Stimulated activated CD4-positive, alpha-beta T cell treated with anti-CD3 and anti-CD28 coated beads, Interleukin-1b, Interleukin-23, amount 100 ng/mL, for 4 hours (primary cell): ENCODE measurements around the gene WDR93.

ENCODE experiments used
- DNase-seq, 2 donors: peaks; one replicate each; pipeline ENCODE4 v3.0.0-alpha.2; 2020; ENCODE audit warnings: low read depth in 2 of 2

WDR93 gene

DNA sequence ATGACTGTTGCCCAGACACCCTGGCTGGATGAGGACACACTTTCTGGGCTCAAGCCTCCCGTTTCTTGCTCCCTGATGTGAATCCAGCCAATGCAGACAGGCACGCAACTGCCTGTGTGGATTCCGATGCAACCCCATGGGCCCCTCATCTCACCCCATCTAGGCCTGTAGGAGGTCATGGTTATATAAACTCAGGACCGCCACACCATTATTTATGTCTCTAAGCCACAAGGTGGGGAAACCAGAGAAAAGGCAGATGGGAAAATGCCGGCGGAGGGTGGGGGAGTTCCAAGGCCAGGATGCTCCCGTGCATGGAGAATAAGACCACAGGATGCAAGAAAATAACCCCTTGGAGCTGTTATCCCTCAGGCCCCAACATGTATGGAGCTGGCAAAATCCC, 58.4 kb downstream of the WDR93 start:
- no peak for DNase-seq

DNA sequence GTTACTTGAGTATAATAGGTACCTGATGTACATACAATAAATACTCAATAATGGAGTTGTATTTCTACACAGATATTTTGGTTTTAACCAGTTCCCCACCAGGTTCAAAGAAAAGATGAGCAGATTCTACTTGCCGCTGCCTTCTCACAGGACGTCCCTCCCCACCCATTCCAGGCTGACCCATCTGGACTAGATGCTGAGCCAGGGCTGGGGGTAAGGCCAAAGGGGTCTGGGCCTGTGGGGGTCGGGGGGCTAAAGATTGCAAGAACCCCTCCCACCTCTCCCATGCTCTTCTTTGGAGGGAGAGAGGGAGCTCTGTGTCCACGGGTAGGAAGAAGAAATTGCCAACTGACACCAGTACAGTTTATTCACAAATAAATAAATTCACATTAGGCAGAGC, 58.9 kb downstream of the WDR93 start:
- no peak for DNase-seq

DNA sequence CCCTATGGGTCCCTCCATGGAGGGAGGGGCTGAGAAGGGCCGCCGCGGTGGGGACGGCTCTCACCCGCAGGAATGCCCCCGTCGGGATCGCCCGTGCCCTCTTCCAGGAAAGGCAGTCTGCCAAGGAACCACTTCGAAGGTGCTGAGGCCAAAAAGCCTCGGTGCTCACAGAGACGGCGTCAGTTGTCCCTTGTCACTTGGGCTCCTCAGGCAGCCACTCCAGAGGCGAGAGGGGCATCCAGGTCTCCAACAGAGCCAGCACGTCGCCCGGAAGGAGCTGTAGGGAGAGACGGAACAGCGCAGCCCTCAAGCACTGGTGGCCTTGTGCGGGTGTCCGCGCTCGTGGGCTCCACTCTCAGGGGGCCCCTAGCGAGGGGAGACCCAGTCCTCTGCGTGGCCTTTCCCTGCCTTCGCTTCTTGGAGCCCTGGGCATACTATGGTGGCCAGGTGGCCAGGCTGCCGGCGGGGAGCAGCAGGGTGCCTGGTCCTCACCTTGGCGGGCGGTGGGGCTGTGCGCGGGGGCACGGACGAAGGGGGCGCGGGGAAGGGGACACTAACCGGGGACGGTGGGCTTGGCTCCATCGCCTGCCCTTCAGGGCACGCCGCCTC, 59.4 kb downstream of the WDR93 start:
- no peak for DNase-seq

DNA sequence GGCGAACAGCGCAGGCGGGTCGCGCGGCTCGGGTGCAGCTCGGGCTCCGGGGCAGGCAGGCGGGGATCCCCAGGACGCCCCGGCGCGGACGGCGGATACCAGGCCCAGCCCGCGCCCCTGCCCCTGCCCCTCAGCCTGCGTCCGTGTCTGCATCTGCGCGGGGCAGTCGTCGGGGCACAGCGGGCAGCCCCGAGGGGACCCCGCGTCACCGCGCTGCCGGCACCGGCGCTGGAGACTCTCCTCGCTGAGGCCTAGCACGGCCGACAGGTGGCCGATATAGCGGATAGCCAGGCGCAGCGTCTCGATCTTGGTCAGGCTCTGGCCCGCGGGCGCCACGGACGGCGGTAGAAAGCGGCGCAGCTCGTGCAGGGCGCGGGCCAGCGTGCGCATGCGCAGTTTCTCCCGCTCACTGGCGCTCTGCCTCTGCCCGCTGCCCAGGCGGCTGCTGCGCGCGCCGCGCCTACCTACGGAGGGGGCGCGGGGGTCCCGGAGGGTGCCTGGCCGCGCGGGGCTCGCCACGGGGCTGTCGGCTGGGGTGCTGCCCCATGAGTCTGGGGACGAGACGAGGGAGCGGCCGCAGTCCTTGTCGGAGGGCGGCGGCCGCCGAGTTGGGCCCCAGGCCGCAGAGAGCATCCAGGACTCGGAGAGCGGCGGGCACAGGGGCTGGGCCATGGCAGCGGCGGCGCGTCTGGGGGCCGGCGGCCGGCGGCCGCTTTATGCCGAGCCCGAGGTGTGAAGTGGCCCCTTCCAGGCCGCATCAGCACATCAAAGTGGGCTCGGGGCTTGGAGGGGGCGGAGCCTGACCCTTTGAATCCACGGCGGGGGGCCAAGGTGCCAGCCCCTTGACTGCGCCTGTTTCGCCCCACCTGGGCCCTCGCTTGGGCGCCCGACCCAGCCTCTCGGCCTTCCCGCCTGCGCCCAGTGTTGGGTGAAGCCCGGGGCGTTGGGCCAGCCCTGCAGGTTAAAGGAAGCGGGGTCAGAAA, 60.2 kb downstream of the WDR93 start, which contains the start of gene MESP1:
Gene MESP1 (minus strand): TSS at position 690 of the 983 bp plus-strand sequence. CDS start 18 bp downstream, at position 672.
- DNase-seq, result peak; percentile 77 to 82

DNA sequence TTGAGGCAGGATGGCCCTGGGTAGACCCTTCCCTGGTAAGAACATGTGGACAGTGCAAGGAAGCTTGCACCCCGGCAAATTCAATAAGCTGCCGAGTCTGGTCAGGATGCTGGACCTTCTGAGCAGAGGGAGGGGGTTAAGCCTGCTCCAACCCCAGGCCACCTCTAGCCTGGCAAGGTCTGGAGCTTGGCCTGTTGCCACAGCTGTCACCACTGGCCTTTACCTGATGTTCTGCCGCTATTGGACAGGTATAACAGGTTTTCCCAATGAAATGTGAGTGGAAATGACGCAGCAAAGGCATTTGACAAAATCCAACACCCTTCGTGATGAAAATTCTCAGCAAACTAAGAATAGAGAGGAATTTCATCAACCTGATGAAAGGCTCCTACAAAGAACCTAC, 61.1 kb downstream of the WDR93 start:
- DNase-seq, result no peak

DNA sequence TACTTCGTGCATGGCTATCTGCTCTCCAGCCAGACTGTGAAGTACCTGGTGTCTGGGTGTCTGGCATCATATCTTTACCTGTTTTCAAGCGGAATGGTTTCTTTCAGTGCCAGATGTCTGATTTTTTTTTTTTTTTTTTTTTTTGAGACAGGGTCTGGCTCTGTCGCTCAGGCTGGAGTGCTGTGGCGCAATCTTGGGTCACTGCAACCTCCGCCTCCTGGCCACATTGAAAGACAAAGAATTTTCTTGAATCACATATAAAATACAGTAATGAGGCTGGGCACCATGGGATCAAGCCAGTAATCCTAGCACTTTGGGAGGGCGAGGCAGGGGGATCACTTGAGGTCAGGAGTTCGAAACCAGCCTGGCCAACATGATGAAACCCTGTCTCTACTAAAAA, 63.2 kb downstream of the WDR93 start:
- no peak for DNase-seq

DNA sequence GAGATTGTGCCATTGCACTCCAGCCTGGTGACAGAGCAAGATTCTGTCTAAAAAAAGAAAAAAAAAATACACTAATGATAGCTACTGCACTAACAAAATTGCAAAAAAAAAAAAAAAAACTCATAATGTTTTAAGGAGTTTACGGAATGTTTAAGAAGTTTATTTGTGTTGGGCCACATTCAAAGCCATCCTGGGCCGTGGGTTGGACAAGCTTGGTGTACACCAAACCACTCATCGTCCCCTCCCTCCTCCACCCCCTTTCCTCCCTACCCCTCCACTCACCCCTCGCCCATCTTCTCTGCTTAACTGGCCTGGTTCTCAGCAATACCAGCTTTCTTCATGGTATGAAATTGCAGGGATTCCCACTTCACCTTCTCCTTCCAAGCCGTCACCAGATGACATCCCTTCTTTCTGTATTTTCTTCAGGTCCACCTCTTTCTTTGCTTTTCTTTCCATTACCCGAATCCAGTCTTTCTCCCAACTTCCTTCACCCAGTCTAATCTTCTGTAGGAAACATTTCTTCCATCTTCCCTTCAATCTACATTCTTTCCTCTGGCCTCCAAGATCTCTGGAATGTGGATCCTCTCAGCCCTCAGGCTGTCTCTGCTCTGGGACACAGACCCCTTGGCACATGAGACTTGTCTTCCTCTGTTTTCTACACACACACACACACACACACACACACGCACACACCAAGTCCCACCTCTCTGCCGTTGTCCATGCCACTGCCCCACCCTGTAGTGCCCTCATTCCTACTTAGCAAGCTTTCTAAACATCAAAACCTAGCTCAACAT, 63.9 kb downstream of the WDR93 start:
- no peak for DNase-seq

DNA sequence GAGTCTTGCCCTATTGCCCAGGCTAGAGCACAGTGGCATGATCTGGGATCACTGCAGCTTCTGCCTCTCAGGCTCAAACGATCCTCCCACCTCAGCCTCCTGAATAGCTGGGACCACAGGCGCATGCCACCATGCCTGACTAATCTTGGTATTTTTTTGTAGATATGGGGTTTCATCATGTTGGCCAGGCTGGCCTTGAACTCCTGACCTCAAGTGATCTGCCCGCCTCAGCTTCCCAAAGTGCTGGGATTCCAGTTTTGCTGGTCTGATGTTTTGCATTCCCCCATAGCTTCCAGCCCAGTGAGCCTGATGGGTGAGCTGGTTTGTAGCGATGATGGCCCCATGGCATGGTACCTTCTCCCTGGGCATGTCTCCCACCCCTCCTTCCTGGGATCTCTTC, 65.1 kb downstream of the WDR93 start:
- no peak for DNase-seq

DNA sequence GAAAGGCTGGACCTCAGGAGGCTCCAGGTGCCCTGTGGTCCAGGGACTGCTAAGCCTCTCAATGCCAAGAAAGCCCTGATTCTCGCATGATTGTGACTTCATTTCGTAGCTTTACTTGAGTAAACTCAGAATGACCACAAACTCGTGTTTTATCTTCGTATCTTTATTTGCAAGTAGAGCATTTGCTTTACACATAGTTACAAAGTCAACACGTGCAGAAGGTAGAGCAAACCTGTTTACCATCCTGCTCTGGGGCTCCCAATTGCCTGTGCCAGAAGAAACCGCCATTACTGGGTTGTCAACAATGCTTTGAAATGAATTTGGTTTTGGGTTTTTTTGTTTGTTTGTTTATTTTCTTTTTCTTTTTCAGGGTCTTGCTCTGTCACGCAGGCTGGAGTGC, 66.3 kb downstream of the WDR93 start:
- no peak for DNase-seq

DNA sequence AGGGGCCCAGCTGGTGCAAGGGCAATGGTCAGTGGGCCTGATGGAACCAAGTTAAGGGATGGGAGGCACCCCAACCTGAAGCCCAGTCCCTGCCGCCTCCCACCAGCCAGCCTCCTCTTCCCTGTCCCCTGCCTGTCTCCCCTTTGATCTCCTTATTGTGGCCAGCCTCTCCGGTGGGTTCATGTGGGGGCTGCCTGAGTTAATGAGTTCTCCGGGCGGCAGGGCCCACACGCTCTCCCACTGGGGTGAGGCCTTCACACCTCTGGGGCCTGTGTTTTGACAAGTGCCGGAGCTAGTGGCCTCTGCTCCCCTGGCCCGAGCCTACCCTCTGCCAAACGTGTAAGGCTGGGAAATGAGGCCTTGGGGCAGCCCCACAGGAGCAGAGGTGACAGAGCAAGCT, 67.7 kb downstream of the WDR93 start:
- no peak for DNase-seq

DNA sequence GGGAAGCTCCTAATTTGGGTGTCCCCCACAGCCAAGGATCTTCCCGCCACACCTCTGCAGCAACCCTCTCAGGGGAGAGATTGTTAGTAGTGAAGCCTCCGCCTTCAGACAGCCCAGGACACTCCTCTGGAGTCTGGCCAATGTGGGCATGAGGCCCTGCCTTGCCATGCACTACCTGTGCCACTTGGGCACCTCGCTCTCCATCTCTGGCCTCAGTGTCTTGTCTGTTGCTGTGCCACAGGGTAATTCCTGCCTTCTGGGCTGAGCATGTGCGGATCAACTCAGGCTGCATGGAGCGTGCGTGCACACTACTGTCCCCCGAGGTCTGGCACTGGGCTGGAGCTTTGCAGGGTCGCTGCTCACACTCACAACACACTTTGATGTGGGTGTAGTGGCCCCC, 68.4 kb downstream of the WDR93 start:
- no peak for DNase-seq

DNA sequence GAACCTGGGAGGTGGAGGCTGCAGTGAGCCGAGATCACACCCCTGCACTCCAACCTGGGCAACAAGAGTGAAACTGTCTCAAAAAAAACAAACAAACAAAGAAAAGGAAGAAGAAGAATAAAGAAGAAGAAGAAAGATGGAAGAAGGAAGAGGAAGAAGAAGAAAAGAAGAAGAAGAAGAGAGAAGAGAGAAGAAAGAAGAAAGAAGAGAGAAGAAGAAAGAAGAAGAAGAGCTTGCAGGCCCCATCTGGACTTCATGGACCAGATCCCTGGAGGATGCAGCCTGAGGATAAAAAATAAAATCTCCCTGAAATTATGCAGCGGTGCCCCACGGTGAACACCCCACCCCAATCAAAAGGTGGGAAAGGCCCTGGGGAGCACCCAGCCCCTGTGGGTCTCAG, 69.2 kb downstream of the WDR93 start:
- DNase-seq, result no peak

DNA sequence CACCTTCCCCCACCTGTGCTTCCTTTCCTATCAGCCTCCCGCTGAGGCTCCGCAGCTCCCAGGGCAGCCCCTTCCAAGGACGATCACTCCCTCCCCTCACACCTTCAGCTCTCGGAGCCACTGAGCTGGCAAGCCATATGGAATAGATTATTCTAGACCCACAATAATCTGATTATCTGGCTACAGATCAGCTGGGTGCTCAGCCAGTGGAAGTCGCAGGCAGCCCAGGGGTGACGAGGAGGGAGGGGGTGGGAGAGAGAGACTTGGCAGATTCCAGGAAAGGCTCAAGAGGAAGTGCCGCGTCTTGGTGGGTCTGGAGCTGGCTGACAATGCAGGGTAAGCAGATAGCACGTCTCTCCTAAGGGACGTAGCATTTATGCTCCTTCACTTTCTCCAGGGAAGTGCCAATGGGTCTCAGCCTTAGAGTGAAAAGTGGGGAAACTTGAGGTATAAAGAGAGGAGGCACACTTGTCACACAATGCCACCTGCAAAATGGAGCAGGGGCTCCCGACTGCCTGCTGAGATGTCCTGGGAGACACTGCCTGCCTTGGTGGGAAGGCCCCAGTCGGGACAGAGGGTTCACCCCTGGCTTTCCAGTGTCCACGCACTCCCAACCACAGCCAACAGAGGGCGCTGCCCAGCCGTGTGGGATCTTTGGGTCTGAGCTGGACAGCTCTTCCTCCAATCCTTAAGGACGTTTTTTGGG, 69.8 kb downstream of the WDR93 start:
- DNase-seq, result peak; percentile 56 to 60

DNA sequence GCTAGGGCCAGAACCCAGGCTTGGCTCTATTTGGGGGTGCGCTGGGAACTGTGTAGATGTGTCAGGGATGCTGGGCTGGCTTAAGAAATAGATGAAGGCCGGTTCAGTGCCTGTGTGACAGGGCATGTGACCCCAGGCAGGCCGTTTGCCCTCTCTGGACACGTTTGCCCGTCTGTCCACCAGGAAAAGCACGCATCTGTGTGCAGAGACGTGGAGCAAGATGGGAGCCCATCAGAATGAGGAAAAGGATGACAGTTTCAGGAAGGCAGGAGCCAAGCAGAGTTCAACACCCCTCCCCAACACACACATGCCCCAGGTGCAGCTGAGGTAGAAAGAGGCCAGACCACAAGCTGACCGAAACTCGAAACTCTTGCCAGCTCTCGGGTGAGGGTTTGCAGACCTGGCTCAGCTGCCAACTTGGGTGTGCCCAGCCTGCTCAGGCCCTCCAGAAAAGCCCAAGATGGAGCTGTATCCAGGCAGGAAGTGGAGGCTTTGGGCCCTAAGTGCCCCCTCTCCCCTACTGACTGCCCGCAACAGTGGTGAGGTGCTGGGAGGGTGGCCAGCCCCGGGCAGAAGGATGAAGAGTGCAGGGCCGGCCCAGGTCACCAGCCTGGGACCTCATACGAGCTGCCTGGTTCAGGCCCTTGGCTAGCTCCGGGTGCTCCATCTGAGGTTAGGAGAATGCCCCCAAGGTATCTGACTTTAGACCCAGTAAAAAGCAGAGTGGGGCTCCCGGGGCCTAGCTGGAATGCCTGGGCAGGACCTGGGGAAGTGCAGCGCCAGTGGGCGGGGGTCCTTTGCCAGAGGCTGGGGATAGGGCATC, 70.6 kb downstream of the WDR93 start:
- no peak for DNase-seq

DNA sequence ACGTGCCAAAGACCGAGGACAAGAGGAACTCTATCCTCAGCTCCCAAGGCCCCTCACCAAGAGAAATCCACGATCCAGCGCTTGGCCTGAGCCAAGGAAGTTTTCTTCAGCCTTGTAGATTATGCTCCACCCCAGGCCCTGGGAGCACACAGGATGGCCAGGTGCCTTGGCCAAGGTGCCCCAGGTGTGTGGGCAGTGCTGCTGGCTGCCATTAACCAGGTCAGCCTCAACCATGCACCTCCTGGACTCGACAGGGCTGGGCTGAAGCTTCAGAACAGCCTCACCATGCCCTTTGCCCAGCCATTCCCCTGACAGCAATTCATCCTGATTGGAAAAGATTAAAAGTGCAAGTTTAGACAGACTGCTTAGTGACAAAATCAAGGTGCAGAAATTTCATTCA, 71.3 kb downstream of the WDR93 start:
- DNase-seq, result no peak

DNA sequence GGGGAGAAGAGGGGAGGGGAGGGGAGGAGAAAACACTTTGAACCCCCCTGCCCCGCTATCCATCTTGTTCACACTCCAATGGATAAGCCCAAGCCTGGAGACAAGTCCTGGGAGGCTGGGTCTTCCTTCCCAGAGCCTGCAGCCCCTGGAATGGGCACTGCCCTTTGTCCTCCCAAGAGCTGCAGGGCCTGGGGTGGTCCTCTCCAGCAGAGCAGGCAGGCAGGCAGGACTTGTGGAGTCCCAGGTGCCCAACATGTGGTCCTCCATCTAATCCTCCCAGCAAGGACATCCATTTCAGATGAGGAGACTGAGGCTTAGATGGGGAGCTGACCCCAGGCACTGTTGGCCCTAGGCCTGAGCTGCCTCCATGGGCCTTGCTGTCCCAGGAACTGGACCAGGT, 75.1 kb downstream of the WDR93 start:
- DNase-seq, result no peak

DNA sequence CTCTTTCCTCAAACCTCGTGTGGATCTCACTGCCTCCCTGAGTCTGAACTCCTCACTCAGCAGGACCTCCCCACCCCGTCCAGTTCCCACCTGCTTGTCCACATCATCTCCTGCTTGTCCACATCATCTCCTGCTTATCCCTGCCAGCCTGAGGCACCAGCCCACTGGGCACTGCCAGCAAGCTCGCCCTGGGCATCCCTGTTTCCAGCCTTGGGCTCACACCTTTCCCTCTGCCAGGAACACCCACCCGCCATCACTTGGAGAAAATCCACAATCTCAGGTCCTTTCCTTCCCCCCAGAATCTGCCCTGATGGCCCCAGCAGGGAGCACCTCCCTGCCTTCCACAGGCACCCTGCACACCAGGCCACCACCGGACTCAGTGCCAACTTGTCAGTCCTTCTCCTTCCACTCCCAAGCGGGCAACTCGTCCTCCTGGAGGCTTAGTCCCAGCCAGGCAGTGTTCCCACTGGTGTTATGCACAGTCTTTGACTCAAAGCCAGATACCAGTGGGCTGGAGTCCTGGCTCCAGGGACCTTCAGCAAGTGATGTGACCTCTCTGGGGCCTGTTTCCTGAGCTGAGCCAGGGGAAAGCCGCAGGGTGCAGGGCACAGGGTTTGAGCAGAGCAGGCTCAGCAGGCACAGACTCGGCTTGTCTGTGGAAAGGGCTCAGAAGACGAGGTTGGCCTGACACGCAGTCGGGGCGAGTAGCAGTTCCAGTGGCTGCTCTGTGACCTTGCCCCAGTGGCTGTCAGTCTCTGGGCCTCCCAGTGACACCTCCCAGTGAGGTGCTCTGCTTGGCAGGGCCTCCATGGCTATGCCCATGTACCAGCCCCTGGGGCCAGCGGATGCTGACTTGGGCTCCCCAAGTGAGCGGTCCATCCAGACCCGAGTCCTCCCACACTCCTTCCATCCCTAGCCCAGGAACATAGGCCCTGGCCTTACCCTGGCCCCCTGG, 76.0 kb downstream of the WDR93 start:
- DNase-seq, result no peak

DNA sequence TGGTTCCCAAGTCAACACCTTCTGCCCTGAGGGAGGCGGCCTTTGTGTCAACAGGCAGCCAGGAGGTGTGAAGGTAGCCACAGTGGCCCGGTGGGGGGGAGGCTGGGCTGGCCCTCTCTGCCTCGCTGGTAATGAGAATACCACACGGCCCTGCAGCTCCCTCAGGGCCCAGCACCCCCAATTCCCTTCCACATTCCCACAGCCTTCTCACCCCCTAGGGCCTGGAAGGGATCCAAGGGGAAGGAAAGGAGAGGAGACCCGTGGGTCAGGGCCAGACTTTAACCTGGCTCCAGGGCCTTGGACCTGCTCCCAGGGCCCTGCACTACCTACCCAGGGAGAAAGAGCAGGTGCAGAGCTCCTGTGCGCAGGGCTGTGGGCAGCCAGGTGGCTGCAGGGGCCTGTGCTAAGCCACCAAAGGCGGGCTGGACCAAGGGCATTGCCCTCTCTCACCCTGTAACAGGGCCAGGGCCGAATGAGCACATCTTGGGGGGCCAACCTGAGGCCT, 76.9 kb downstream of the WDR93 start:
- DNase-seq, result no peak

DNA sequence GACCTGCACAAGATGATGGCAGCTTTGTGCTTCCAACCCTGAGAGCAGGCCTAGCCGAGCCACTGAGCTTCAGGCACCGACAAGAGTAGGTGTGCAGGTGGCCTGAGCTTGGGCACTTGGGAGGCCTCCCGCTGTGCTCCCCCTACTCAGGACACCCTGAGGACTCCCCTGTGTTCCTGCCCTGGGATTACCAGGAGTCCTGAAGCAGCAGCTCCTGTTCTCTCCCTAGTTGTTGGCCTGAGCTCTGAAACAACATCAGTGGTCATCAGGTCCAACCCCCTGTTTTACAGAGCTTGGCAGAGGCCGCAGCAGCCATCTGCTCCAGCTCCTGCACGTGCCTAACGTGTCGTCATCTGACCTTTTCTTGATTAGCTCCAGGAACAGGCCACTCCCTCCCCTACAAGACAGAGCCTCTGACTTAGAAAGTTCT, 77.5 kb downstream of the WDR93 start:
- DNase-seq, result no peak
